ENCODE results near the gene CUX1. TPM values are rescaled to one million over a fixed set of nuclear protein-coding genes. Genes with fewer than 3 reads are reported as not detected.

Gene CUX1
- total and polyA plus RNA-seq, 2 of the 13 experiments (the other 11 are each of a cell fraction or from before 2014, with no cell fraction given): 13.7 to 14.9 TPM

DNA sequence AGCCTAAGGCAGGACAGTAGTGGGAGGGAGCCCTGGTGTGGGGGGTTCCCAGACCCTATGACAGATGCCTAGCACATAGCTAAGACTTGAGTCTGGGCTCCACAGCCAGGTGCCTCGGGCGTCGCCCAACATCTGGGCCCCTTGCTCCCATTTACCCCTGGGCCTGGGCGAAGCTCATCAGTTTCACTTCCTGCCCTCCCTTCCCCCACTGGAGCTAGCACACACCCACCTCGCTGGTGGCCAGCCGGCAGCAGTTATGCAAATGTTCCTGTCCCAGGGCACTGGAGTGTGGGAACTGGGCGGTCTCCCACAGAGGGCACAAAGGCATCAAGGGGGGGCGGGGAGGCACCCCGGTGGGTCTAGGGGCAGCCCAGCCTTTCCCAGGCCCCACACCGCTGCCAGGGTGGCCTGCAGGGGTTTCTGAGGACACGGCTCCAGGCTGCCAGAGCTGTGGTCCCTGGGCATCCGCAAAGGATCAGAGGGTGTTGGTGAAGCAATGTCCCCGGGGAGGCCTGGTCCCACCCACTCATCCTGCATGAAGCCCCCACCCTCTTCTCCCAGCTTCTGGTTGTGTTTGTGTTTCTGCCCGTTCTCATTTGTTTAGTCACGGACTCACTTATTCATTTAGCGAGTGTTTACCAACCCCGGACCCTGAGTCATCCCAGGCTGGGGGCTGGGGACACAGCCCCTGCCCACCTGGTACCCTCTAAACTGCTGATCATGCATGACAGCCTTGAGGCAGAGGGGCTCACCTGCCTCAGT is 489.7 kb downstream of the CUX1 start (continued):
- TF ChIP-seq HDAC1 (CRISPR knock-in tag; IDR thresholded peaks at IDR 0.05) (peak; percentile 35; the same call in 1 of the 2 replicates), NR2F6 (IDR thresholded peaks at IDR 0.05) (no peak), NR2F6 (CRISPR knock-in tag; IDR thresholded peaks at IDR 0.05) (0 out of 2 replicates have a peak, but pooled peaks have one; percentile 22), KLF13 (CRISPR knock-in tag; IDR thresholded peaks at IDR 0.05) (no peak), ZNF234 (CRISPR knock-in tag; conservative IDR thresholded peaks at IDR 0.05) (no peak), HDAC6 (IDR thresholded peaks at IDR 0.05; ENCODE audit: low read depth, low read length) (no peak), ZNF709 (CRISPR knock-in tag; IDR thresholded peaks at IDR 0.05) (no peak), ZBTB1 (CRISPR knock-in tag; IDR thresholded peaks at IDR 0.05; ENCODE audit: borderline replicate concordance) (no peak), ZFY (CRISPR knock-in tag; IDR thresholded peaks at IDR 0.05) (peak; percentile 26; the same call in 1 of the 2 replicates), AKAP8 (CRISPR knock-in tag; IDR thresholded peaks at IDR 0.05) (no peak), ZNF354B (CRISPR knock-in tag; IDR thresholded peaks at IDR 0.05) (no peak), NFATC3 (CRISPR knock-in tag; IDR thresholded peaks at IDR 0.05) (no peak), TOE1 (CRISPR knock-in tag; IDR thresholded peaks at IDR 0.05) (no peak), MTA3 (CRISPR knock-in tag; IDR thresholded peaks at IDR 0.05) (no peak), ZNF720 (CRISPR knock-in tag; IDR thresholded peaks at IDR 0.05) (no peak), SMC3 (IDR thresholded peaks at IDR 0.05; ENCODE audit: low read length) (no peak), NCOR1 (IDR thresholded peaks at IDR 0.05; ENCODE audit: borderline replicate concordance, low read length) (no peak), CAMTA2 (CRISPR knock-in tag; IDR thresholded peaks at IDR 0.05; ENCODE audit: borderline replicate concordance) (no peak), AKNA (CRISPR knock-in tag; IDR thresholded peaks at IDR 0.05; ENCODE audit: borderline replicate concordance) (no peak), ZNF230 (CRISPR knock-in tag; IDR thresholded peaks at IDR 0.05) (no peak), ZNF280B (CRISPR knock-in tag; IDR thresholded peaks at IDR 0.05; ENCODE audit: borderline replicate concordance) (no peak)
- TF ChIP-seq, protein P1, sequence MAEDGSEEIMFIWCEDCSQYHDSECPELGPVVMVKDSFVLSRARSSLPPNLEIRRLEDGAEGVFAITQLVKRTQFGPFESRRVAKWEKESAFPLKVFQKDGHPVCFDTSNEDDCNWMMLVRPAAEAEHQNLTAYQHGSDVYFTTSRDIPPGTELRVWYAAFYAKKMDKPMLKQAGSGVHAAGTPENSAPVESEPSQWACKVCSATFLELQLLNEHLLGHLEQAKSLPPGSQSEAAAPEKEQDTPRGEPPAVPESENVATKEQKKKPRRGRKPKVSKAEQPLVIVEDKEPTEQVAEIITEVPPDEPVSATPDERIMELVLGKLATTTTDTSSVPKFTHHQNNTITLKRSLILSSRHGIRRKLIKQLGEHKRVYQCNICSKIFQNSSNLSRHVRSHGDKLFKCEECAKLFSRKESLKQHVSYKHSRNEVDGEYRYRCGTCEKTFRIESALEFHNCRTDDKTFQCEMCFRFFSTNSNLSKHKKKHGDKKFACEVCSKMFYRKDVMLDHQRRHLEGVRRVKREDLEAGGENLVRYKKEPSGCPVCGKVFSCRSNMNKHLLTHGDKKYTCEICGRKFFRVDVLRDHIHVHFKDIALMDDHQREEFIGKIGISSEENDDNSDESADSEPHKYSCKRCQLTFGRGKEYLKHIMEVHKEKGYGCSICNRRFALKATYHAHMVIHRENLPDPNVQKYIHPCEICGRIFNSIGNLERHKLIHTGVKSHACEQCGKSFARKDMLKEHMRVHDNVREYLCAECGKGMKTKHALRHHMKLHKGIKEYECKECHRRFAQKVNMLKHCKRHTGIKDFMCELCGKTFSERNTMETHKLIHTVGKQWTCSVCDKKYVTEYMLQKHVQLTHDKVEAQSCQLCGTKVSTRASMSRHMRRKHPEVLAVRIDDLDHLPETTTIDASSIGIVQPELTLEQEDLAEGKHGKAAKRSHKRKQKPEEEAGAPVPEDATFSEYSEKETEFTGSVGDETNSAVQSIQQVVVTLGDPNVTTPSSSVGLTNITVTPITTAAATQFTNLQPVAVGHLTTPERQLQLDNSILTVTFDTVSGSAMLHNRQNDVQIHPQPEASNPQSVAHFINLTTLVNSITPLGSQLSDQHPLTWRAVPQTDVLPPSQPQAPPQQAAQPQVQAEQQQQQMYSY (CRISPR knock-in tag; IDR thresholded peaks at IDR 0.05): no peak
